ENCODE results near the gene GRAP2. TPM values are rescaled to one million over a fixed set of nuclear protein-coding genes. Genes with fewer than 3 reads are reported as not detected.

GRAP2 gene
- polyA plus RNA-seq, 1 donor (not counting 4 experiments of a cell fraction or from before 2014, with no cell fraction given): not detected

DNA sequence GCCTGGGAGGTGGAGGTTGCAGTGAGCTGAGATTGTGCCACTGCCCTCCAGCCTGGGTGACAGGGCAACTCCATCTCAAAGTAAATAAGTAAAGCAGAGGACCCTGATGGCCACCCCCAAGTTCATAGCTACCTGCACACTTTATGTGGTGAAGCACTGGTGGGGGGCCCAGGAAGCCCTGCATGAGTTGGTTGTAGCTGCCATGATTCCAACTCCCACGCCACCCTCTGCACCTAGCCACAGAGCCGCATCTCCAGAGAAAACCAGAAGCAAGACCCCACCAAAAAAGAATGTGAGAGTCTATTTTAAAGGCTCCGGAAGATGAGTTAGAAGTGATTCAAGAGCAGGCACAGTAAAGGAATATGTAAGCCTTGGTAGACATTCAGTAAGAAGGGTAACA is 38.9 kb downstream of the GRAP2 start:
- peaks cover 34% of the 10 kb centered on the region for H3K27me3 ChIP-seq (ENCODE audit: control insufficient read depth, extremely low read depth, insufficient read depth, low read length)
- H3K79me2 ChIP-seq (ENCODE audit: control insufficient read depth, insufficient read depth, low read length): no peaks in the 10 kb centered on the region
- no peak for FAIRE-seq
- H3K36me3 ChIP-seq (ENCODE audit: control insufficient read depth in 2 of 2, extremely low read depth in 1 of 2, insufficient read depth in 2 of 2, low read length in 2 of 2): no peaks in the 10 kb centered on the region
- no peak overlapping the region for H2AFZ ChIP-seq (ENCODE audit: control insufficient read depth, low read length)
- H3K4me3 ChIP-seq (ENCODE audit: control insufficient read depth in 2 of 3, extremely low read depth in 1 of 3, insufficient read depth in 2 of 3, low read depth in 1 of 3, low read length in 3 of 3): no peak overlapping the region
- no peaks in the 10 kb centered on the region for H3K9me1 ChIP-seq (ENCODE audit: control insufficient read depth, extremely low read depth, insufficient read depth, low read length)
- no peak overlapping the region for H3K4me2 ChIP-seq (ENCODE audit: control insufficient read depth, extremely low read depth, insufficient read depth, low read depth, low read length)
- no peaks in the 10 kb centered on the region for H3K4me1 ChIP-seq (ENCODE audit: control insufficient read depth, extremely low read depth, insufficient read depth, low read length)
- no peaks in the 10 kb centered on the region for H4K20me1 ChIP-seq (ENCODE audit: control insufficient read depth, extremely low read depth, insufficient read depth, low read length)
- no peak for TF ChIP-seq EZH2 (IDR thresholded peaks at IDR 0.05; ENCODE audit: low read length)
- TF ChIP-seq, protein P1, sequence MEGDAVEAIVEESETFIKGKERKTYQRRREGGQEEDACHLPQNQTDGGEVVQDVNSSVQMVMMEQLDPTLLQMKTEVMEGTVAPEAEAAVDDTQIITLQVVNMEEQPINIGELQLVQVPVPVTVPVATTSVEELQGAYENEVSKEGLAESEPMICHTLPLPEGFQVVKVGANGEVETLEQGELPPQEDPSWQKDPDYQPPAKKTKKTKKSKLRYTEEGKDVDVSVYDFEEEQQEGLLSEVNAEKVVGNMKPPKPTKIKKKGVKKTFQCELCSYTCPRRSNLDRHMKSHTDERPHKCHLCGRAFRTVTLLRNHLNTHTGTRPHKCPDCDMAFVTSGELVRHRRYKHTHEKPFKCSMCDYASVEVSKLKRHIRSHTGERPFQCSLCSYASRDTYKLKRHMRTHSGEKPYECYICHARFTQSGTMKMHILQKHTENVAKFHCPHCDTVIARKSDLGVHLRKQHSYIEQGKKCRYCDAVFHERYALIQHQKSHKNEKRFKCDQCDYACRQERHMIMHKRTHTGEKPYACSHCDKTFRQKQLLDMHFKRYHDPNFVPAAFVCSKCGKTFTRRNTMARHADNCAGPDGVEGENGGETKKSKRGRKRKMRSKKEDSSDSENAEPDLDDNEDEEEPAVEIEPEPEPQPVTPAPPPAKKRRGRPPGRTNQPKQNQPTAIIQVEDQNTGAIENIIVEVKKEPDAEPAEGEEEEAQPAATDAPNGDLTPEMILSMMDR (optimal IDR thresholded peaks at IDR 0.05 in 1 of 3, IDR thresholded peaks at IDR 0.05 in 1 of 3, conservative IDR thresholded peaks at IDR 0.05 in 1 of 3; ENCODE audit: extremely low read depth in 1 of 3, insufficient read depth in 2 of 3, low read length in 3 of 3): no peak
- DNase-seq (ENCODE audit: low read depth, low spot score): no peak
- H3K27ac ChIP-seq (ENCODE audit: control insufficient read depth, insufficient read depth, low read length): no peak overlapping the region
- H3K9me3 ChIP-seq (ENCODE audit: control insufficient read depth, low read depth, low read length): no peaks in the 10 kb centered on the region
- dilution Hi-C loops (cut with MboI; ENCODE audit: extremely low pct_ligation_motif_present, low sequenced_read_pairs): no loop called here
- H3K9ac ChIP-seq (ENCODE audit: control insufficient read depth, extremely low read depth, insufficient read depth, low read length): no peak overlapping the region

DNA sequence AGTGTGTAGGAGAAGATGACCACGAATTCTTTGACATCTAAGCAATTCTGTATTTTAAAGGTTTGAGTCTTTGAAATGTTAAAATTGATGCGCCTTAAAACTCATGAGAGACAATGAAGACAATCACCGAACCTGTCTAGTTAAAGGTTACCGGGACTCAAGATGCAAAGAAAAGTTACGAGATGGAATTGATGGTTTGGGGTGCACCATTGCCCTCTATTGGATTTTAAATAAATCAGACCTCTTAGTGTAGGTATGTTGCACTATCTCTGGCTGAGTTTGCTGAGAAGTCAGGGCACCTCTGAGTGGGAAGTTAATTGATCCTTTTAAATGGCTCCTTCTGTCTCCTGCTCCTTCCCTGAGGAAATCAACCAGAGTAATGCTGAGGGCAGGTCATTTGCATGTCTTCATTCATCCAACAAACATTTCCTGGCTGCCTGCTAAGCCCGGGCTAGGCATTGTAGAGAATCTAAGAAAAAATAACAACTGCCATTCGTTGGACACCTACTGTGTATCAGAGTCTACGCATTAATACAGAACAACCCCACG is 39.9 kb downstream of the GRAP2 start:
- H3K4me1 ChIP-seq (ENCODE audit: control insufficient read depth, extremely low read depth, insufficient read depth, low read length): no peaks in the 10 kb centered on the region
- H2AFZ ChIP-seq (ENCODE audit: control insufficient read depth, low read length): no peak overlapping the region
- no peaks in the 10 kb centered on the region for H3K79me2 ChIP-seq (ENCODE audit: control insufficient read depth, insufficient read depth, low read length)
- peaks cover 26% of the 10 kb centered on the region for H3K27me3 ChIP-seq (ENCODE audit: control insufficient read depth, extremely low read depth, insufficient read depth, low read length)
- H3K4me3 ChIP-seq (ENCODE audit: control insufficient read depth in 2 of 3, extremely low read depth in 1 of 3, insufficient read depth in 2 of 3, low read depth in 1 of 3, low read length in 3 of 3): no peak overlapping the region
- peak; percentile 34 for FAIRE-seq
- no peaks in the 10 kb centered on the region for H3K36me3 ChIP-seq (ENCODE audit: control insufficient read depth in 2 of 2, extremely low read depth in 1 of 2, insufficient read depth in 2 of 2, low read length in 2 of 2)
- H3K27ac ChIP-seq (ENCODE audit: control insufficient read depth, insufficient read depth, low read length): no peak overlapping the region
- dilution Hi-C loops (cut with MboI; ENCODE audit: extremely low pct_ligation_motif_present, low sequenced_read_pairs): no loop called here
- no peaks in the 10 kb centered on the region for H3K9me3 ChIP-seq (ENCODE audit: control insufficient read depth, low read depth, low read length)
- no peak overlapping the region for H3K9ac ChIP-seq (ENCODE audit: control insufficient read depth, extremely low read depth, insufficient read depth, low read length)
- H4K20me1 ChIP-seq (ENCODE audit: control insufficient read depth, extremely low read depth, insufficient read depth, low read length): no peaks in the 10 kb centered on the region
- no peak for TF ChIP-seq EZH2 (IDR thresholded peaks at IDR 0.05; ENCODE audit: low read length)
- TF ChIP-seq, protein P1 (optimal IDR thresholded peaks at IDR 0.05 in 1 of 3, IDR thresholded peaks at IDR 0.05 in 1 of 3, conservative IDR thresholded peaks at IDR 0.05 in 1 of 3; ENCODE audit: extremely low read depth in 1 of 3, insufficient read depth in 2 of 3, low read length in 3 of 3): no peak
- DNase-seq (ENCODE audit: low read depth, low spot score): no peak
- no peak overlapping the region for H3K4me2 ChIP-seq (ENCODE audit: control insufficient read depth, extremely low read depth, insufficient read depth, low read depth, low read length)
- no peaks in the 10 kb centered on the region for H3K9me1 ChIP-seq (ENCODE audit: control insufficient read depth, extremely low read depth, insufficient read depth, low read length)

Data from keratinocyte (primary cell).